GM18507 (cell line): ENCODE data around the gene EBI3.
A peak's percentile ranks its signal among the peaks of the same experiment; 100 is the strongest.
"Not testable (repeated sequence)": the region's sequence is repeated elsewhere in the genome, so short reads cannot be mapped to it uniquely, and the experiment has no call there.

ENCODE experiments used
- DNase-seq: peaks from one replicate; pipeline ENCODE4 v3.0.0; 2011; ENCODE audit warnings: low read depth; ENCODE audit not compliant: insufficient read length; ENCODE audit errors: extremely low spot score
- FAIRE-seq: peaks from 2 replicates; lab custom pipeline; 2011; peaks lifted over from hg19 to GRCh38; lab: Jason Lieb, UNC

Gene EBI3

GRCh38 chr19:4232139-4232538 lies 2.8 kb downstream of the EBI3 start:
- not testable (repeated sequence) for DNase-seq, FAIRE-seq

DNA sequence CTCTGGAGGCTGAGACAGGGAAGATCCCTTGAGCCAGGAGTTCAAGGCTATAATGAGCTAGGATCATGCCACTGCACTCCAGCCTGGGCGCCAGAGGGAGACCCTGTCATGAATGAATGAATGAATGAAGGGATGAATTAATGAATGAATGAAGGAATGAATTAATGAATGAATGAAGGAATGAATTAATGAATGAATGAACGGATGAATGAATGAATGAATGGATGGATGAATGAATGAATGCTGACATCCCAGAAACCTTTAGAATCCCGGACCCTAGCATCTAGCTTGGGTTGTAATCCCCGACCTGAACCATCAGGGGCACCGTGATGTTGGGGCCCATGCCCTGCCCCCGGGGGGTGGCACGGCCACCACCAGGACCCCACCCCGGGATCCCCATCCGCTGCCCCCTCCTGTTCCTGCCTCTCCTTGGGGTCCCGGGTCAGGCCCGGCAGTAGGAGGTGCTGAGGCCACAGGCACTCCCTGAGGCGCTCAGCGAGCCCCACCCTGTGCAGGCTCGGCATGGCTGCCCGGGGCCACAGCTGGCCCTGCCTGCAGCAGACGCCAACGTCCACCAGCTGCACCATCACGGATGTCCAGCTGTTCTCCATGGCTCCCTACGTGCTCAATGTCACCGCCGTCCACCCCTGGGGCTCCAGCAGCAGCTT lies 3.4 kb downstream of the EBI3 start:
- DNase-seq (no peak), FAIRE-seq (no peak)

DNA sequence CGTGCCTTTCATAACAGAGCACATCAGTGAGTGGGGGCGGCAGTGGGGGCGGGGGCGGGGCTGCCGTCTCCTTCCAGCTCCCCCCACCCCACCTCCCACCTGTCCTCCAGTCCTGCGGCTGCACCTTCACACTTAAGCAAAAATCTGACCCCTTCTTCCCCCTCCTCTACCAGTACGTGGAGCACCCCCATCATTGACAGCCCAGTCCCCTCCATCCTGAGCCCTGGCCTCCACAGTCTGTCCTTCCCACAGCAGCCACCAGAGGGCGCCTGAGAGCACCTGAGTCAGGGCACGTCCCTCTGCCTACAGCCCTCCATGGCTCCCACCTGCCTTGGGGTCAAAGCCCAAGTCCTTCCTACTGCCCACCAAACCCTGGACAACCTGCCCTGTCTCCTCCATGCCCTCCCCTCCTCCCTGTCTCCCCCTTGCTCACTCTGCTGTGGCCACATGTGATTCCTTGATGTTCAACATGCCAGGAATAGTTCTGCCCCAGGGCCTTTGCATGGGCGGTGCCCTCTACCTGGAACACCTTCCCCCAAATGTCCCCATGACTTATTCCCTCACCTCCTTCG lies 4.0 kb downstream of the EBI3 start:
- DNase-seq (no peak), FAIRE-seq (peak; percentile 71)

GRCh38 chr19:4234142-4234861 lies 5.0 kb downstream of the EBI3 start:
- no peak for DNase-seq
- no peak for FAIRE-seq

DNA sequence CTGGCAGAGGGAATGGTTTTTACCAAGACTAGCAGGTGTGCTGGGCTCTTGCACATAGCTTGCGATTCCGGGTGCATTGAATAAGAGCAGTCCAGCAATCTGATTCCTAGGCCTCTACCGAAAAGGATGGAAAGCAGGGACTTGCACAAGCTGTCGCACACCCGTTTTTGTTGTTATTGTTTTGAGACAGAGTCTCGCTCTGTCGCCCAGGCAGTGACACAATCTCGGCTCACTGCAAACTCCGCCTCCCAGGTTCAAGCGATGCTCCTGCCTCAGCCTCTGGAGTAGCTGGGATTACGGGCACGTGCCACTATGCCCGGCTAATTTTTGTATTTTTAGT lies 5.5 kb downstream of the EBI3 start:
- FAIRE-seq (no peak), DNase-seq (no peak)

- not testable (repeated sequence) for DNase-seq, FAIRE-seq
Observed at GRCh38 chr19:4237510-4237909, 8.2 kb downstream of the EBI3 start.

GRCh38 chr19:4238831-4239230 lies 9.5 kb downstream of the EBI3 start:
- FAIRE-seq (no peak), DNase-seq (no peak)

DNA sequence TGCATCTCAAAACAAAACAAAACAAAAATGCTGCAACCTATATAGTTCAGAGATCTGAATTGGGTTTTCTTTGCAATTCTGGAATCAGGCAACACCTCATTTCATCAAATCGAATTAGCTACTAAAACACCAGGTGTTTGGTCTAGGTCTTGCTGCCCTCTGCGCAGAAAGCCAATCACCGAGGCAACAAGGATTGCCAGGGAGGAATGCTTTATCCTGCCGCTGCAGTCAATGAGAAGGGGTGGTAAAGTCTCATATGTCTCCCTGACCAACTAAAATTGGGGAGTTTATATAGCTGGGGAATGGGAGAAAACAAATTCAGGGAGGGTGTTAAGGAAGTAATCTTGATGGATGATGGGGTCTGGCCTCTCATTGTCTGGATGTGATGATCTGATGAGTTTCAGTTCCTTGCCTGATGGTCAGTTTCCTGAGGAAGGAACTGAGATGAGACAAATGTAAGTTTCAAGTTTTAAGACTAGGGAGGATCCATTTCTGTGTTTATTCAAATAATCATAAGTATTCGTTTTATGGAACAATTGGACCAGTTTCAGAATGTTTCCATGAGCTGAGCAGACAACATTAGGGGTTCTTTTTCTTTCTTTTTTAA lies 12.6 kb downstream of the EBI3 start:
- DNase-seq (no peak), FAIRE-seq (peak; percentile 9)

GRCh38 chr19:4245938-4246337 lies 16.6 kb downstream of the EBI3 start:
- not testable (repeated sequence) for FAIRE-seq, DNase-seq

- DNase-seq = peak; percentile 99
- FAIRE-seq = peak; percentile 97
Observed at GRCh38 chr19:4246767-4247593, 17.7 kb downstream of the EBI3 start, which contains the start of gene YJU2. TSS of gene YJU2 (plus strand) at chr19:4247080. CDS start at chr19:4247147, 67 bp downstream.

DNA sequence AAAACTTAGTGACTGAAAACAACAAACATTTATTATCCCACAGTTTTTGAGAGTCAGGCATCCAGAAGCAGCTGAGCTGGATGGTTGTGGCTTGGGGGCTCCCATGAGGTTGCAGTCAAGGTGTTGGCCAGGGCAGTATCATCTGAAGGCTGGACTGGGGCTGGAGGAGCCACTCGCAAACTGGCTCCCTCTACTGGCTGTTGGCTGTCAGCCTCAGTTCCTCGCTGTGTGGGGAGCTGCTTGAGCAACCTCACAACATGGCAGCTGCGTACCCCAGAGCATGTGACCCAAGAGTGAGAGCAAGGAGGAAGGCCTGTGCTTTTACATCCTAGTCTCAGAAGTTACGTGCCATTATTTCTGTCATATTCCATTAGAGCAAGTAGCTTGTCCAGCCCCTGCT lies 27.2 kb downstream of the EBI3 start:
- FAIRE-seq (no peak), DNase-seq (no peak)

GRCh38 chr19:4257025-4257424 lies 27.7 kb downstream of the EBI3 start:
- FAIRE-seq (no peak), DNase-seq (no peak)

GRCh38 chr19:4258181-4258580 lies 28.9 kb downstream of the EBI3 start:
- DNase-seq (no peak), FAIRE-seq (no peak)

DNA sequence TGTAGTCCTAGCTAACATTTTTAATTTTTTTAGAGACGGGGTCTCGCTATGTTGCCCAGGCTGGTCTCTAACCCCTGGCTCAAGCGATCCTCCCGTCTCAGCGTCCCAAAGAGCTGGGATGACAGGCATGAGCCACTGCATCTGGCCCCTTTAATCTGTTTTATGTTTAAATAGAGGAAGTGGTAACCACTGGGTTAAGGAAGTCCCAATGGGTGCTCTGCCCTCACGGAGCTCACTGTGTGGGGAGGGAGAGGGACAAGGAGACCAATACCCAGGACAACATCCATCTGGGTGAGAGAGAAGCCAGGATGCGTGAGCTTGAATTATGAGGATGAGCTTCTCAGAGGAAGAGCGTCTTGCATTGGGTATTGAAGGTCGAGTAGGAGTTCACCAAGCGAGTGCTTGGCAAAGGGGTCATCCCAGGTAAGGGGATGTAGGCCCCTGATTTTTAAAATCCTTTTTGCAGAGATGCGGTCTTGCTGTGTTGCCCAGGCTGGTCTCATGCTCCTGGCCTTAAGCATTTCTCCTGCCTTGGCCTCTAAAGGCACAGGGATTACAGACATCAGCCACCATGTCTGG lies 31.4 kb downstream of the EBI3 start:
- DNase-seq = no peak
- FAIRE-seq = no peak

GRCh38 chr19:4264812-4265211 lies 35.5 kb downstream of the EBI3 start:
- FAIRE-seq (no peak), DNase-seq (no peak)

GRCh38 chr19:4266253-4267000 lies 37.1 kb downstream of the EBI3 start:
- no peak for DNase-seq

GRCh38 chr19:4267101-4267900 lies 38.0 kb downstream of the EBI3 start:
- FAIRE-seq (peak; percentile 57), DNase-seq (peak; percentile 37)

More at GRCh38 chr19:4266253-4267000, 37.1 kb downstream of the EBI3 start:
- FAIRE-seq = no peak
